T-helper 1 cell (primary cell): Measurements from ENCODE around the gene KRT84.

Experiments used
- DNase-seq, 5 donors: peaks; one replicate each; pipeline ENCODE4 v3.0.0-alpha.2; 2012 to 2020
- total RNA-seq, 4 donors: gene quantifications; one replicate each; lab custom pipeline; 2026; lab: John Stamatoyannopoulos, UW

KRT84 gene
- 0 reads per million in 4 donors for total RNA-seq

- DNase-seq: no peak
Observed at GRCh38 chr12:52385226-52385702, at the start of gene KRT84. Gene KRT84 (minus strand): TSS chr12:52385652. CDS start chr12:52385585, 67 bp downstream.

DNA sequence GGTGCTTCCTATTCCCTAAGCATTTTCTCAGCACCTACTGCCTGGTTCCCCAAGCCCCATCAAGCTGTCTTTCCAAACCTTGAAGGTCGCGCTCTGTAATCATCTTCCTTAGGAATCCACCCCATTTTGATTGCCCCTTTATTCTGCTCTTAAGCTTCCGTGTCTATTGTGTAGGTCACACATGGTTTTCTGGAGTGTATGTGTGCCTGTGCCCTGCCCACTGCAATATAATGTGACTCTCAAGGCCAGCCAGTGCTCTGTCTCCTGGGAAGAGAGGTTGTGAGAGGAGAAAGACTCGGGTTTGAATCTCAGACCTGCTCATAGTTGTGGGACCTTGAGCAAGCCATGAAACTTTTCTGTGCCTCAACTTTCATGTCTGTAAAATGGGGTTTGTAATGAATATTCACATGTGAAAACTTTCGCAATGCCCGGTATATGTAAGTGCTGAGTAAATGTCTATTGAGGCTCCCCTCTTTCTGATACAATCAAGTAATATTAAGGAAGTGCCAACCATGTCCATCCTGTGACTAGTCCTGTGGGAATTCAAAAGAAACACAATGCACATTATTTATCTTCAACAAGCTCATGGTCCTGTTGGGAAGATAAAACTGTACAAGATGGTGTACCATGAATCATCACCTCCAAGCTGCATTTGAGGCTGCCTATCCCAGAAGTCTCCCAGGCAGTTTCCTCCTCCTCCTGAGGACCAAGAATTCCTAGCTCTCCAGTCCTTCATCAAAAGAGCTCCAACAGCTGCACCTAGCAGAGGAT is 49.5 kb upstream of the KRT84 start:
- DNase-seq: no peak

GRCh38 chr12:52434081-52434733 is 48.8 kb upstream of the KRT84 start, which contains the start of gene KRT75:
Gene KRT75 (minus strand): TSS chr12:52434371. CDS start chr12:52434304, 67 bp downstream.
- no peak for DNase-seq

- no peak for DNase-seq
Observed at GRCh38 chr12:52433501-52434080, 48.1 kb upstream of the KRT84 start.

- DNase-seq: no peak
Observed at GRCh38 chr12:52432559-52433207, 47.2 kb upstream of the KRT84 start.

- no peak for DNase-seq
Observed at GRCh38 chr12:52428121-52428520, 42.7 kb upstream of the KRT84 start.

DNA sequence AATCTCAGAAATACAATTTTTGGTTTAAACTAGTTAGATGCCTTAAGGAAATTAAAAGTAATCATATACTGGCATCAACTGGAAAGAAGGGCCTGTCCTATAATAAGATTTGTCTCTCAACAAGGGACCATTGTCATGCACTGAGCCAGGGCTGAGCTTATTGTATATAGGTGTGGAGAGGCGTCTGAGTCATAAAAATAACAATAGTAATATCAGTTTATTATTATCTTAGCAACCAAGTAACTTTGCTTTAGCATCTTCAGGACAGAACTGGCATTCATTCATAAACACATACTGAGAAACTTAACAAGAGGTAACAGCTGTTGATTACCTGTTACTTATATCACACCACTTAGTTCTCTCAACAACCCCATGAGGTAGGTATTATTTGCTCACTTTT is 41.6 kb upstream of the KRT84 start:
- no peak for DNase-seq

DNA sequence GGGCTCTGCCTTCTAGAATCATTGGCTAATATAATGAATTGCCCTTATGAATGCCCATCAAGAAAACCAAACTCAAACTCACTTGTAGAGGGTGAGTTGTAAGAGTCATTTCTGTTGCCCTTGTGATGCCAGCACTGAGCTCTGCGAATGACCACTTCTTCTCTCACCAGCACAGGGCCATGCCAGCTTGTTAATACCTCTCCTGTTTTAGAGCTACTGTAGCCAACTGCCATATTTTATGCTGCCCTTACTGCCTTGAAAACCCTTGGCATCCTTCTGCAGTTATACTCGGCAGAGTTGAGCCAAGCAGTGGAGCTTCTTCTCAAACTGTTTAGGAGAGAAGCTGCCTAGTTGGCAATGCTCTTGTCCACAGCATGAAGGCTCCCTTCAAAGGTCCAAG is 40.6 kb upstream of the KRT84 start:
- DNase-seq: no peak

DNA sequence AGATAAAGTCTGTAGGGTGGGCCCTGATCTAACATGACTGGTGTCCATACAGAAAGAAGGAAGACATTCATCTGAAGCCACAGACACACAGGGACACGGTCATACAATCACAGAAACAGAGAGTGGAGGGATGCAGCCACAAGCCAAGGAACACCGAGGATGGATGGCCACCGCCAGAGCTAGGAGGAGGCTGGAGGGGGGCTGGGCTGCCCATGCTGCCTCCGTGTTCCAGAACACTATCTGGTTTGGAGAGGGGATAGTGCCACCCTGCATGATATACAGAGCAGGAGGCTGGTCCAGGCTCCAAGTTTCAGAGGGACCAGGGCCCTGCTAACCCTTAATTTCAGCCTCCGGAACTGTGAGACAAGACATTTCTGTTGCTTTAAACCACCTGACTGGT is 40.0 kb upstream of the KRT84 start:
- no peak for DNase-seq

GRCh38 chr12:52423661-52424500 is 38.4 kb upstream of the KRT84 start:
- no peak for DNase-seq

GRCh38 chr12:52423035-52423434 is 37.6 kb upstream of the KRT84 start:
- no peak for DNase-seq

DNA sequence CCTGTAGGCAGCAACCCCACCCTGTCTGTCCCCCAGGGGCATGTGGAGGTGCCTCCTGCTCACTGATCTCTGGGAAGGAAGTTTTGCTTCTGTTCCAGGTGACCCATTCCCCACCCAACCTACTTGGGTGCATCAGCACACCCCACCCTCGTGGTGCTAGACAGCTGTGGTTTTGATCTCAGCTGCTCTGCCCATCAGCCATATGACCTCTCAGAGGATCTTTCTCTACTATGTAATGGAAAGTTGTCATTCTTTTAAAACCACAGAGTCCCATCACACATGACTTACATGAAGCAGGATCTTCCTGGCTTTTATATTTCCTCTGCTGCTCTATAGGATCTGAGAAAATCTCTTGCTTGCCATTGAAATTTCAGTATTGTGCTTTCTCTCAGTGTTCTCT is 34.2 kb upstream of the KRT84 start:
- no peak for DNase-seq

DNA sequence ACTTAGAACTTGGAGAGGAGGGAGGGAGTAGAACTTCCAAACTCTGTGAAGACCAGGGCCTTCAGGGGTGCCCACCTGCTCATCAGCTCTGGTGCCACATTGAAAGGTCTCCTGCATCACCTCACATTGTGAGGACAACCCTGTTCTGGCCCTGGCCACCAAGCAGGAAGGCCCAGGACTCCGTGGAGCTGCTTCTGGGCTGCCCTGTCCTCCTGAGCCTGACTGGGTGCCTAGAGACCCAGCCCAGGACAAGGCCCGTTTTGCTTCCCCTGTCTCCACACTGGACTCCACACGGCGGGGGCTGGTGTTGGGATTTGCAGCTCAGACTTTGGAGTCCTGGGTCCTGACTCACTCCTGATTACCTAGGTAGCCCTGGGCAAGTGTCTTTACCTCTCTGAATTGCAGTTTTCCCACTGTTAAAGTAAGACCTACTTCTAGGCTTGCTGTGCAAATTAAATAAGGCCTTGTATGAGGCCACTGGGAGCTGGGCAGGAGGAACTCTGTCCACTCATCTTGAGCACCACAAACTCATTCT is 33.2 kb upstream of the KRT84 start:
- no peak for DNase-seq

DNA sequence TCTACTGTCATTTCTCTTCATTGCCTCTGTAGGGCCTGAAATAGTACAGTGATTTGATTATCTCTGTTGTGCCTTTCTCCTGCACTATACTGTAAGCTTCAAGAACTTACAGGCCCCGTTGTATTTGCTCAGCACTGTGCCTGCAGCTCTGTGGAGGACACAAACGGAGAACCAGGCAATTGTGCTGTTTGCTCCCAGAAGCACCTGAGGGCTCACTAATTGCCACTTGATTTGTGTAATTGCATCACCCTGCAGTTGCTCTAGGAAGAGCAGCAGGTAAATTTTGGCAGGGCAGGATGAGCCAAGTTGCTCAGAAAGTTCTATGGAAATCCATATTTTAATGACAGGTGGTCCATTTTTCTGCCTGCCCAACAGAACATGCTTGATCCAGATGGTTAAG is 32.3 kb upstream of the KRT84 start:
- DNase-seq: no peak

DNA sequence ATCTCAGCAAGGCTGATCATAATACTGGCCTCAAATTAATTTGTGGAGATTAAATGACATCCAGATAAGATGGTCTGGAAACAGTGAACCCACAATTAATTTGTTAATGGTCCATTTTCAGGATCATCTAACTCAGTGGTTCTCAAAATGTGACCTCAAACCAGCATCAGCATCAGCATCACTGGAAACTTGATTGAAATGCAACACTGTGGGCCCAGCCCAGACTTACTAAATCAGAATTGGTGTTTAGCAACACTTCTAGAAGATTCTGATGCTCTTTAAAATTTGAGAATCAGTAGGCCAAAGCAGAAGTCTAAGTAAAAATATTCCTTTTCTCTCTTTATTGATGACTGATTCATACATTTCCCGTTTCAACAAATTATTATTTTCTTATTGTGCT is 31.3 kb upstream of the KRT84 start:
- DNase-seq: no peak

DNA sequence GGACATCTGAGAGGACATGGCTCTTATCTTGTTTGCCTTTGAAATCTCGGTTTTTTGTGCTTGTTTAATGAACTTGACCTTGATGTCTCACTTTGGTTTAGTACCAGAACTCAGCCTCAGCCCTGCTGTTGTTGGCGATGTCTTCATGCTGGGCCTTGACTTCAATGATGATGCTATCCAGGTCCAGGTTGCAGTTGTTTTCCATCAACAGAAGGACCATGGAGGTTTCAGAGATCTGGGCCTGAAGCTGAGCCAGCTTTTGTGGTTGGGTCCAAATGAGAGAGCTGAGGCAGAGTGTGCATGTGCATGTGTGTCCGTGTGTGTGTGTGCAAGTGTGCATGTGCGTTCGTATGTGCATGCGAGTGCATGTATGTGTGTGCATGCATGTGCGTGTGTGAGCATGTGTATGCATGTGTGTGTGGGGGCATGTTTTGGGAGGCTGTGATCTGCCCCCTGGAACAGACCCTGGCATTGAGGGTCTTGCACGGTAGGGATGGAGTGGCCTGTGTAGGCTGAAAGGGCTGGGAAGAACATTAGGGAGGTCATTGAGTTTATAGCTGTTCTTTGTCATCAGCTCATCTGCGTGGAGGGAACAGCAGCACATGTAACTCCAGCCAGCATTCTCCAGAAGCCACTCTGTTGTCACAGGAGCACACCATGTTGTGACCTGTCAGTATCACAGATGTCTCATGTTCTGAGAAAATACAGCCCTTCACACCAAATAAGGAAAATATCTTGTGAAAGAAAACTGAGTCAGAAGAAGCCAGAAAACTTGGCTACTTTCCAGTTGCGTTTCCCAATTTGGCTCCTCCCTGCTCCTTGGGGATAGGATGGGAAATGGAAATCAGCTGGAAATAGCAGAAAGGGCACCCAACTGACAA is 30.7 kb upstream of the KRT84 start:
- no peak for DNase-seq

GRCh38 chr12:52414936-52415335 is 29.5 kb upstream of the KRT84 start:
- no peak for DNase-seq

GRCh38 chr12:52413782-52414345 is 28.4 kb upstream of the KRT84 start:
- DNase-seq: no peak

DNA sequence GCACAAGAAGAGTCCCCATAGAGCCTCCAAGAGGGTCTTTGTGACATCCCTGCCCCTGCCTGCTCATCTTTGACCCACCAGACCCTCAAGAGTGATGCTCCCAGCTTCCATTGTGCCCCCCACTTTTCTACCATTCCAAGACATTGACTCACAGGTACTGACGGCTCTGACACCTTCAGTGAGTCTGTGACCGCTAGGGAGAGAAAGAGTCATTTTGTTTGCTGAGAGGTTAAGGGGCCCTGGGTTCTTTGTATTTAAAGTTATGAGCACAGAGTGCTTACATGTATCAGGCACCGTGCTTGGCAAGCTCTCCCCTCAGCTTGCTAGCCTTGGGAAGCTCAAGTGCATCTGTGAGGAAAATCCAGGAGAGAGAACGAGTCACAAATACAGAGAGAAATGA is 27.8 kb upstream of the KRT84 start:
- DNase-seq: no peak

DNA sequence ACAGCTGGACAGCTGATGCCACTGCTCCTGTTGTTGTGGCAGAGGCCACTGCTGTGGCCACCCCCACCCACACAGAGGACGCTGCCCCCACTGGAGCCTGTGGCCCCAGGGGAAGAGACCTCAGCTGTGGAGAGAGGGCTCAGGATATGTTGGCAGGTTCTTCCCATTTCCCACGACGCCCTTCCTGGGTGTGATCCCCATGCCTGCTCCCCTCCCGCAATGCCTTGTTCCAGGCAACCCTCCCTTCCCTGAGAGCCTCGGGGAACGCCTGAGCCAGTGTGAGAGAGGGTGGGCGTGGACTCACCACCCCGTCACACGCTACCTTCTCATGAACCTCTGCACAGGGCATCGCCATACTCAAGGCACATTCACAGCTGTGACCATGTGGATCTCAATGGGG is 26.4 kb upstream of the KRT84 start:
- no peak for DNase-seq
